ENCODE results near the gene RPL3.

RPL3 gene

DNA sequence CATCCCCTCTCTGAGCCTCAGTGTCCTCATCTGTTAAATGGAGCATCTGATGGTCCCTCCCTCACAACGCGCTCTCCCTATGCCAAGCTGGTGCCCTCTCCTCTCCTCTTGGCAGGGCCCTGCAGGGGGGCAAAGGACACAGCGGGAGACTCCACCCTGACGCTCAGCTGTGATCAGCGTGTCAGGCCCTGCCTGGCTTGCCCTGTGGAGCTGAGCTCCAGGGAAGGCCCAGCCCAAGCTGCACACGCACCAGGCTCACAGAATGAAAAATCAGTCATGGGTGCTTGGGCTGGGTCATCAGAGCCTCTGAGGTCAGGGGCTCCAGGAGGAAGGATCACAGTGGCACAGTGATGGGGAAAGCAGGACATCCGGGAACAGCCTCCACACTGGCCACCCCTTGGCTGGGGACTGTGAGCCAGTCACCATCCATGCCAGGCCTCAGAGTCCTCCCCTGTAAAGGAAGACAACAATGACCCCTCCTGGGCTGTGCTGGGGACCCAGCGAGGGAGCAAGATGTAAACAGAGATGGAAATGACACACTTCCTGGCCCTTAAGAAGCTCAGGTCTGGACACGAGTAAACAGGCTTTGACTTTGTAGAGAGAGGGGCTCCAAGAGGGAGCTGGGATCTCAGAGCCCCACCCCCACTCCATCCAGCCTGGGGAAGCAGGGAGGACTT lies 36.6 kb downstream of the RPL3 start:
- DNase-seq (ENCODE audit: low read depth) = no peak

DNA sequence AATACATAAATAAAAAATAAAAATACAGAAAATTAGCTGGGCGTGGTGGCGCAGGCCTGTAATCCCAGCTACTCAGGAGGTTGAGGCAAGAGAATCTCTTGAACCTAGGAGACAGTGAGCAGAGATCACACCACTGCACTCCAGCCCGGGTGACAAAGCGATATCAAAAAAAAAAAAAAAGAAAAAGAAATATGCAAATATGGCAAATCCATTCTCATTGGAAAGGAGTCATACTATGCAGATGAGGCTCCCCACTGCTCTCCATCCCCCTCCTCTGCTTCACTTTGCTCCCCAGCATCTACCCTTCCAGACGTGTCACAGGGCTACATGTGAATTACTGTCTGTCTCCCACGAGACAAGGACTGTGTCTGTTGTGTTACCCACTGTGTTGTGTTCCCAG lies 38.3 kb downstream of the RPL3 start:
- DNase-seq (ENCODE audit: low read depth) = no peak

DNA sequence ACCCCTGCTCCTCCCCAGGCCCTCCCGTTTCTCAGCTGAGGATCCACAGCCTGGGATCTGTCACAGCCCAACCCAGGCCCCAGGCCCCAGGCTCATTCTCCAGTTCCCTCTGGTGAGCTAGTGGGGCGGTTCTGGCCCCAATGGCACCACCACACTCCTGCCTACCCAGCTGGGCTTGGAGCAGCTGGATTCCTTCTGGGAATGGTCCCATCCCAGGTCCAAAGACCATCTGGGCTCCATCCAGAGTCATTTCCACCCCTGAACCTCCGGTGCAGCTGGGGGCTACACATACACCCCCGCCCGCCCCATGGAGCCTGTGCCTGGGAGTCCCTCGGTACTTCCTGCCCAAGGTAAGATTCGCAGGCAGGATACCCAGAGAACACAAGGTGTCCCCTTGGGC lies 39.2 kb downstream of the RPL3 start:
- DNase-seq (ENCODE audit: low read depth) = no peak

DNA sequence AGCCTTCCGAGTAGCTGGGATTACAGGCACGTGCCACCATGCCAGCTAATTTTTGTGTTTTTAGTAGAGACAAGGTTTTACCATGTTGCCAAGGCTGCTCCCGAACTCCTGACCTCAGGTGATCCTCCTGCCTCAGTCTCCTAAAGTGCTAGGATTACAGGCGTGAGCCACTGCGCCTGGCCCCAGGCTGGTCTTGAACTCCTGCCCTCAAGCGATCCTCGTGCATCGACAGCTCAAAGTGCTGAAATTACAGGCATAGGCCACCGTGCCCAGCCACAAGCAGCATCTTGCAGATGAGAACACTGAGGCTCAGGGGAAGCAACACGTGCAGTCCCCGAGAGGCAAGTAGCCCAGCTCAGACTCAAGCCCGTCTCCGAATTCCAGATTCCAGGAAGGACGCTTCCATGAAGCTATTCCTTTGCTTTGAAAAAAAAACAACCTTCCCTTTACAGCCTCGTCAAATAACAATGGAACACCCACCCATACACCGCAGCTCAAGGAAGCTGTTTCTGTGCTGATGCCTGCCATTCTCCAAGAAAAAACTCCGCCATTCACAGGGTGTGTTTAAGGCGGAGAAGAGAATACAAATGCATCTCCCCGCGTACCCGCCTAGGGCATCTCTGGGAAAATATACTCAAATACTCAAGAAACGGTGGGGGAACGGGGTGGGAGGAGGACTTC lies 40.1 kb downstream of the RPL3 start:
- no peak for DNase-seq (ENCODE audit: low read depth)

DNA sequence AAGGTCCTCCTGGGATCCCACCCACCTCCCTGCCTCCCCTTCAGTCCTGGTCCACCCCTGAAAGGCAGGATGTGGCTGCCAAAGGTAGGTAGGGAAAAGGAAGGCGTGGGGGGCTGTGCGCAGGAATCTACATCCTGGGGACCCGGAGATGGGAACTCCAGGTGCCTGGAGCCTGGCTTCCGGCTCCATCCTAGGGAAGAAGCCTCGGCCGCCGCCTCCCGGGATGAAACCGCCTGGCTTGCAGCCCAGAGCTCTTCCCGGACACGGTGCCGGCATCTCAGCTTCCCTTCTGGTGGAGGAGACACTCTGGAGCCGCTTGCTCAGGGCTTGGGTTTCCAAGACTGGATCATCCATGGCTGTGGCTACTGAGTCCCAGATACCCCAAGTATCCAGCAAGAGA lies 41.4 kb downstream of the RPL3 start:
- no peak for DNase-seq (ENCODE audit: low read depth)

DNA sequence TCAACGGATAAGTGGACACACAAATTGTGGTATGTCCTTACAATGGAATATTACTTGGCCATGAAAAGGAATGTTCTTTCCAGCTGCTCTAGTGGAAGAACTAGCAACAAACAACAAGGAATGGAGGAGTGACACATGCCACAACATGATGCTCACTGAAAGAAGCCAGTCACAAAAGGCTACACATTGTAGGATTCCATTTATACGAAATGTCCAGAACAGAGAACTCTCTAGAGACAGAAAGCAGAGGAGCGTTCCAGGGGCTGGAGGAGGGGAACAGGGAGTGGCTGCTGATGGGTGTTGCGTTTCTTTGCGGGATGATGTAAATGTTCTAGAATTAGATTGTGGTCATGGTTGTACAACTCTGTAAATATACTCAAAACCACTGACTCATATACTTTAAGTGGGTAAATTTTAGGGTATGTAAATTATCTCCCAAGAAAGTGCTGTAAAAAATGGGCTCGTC lies 42.2 kb downstream of the RPL3 start:
- peak; percentile 44 for DNase-seq (ENCODE audit: low read depth)

DNA sequence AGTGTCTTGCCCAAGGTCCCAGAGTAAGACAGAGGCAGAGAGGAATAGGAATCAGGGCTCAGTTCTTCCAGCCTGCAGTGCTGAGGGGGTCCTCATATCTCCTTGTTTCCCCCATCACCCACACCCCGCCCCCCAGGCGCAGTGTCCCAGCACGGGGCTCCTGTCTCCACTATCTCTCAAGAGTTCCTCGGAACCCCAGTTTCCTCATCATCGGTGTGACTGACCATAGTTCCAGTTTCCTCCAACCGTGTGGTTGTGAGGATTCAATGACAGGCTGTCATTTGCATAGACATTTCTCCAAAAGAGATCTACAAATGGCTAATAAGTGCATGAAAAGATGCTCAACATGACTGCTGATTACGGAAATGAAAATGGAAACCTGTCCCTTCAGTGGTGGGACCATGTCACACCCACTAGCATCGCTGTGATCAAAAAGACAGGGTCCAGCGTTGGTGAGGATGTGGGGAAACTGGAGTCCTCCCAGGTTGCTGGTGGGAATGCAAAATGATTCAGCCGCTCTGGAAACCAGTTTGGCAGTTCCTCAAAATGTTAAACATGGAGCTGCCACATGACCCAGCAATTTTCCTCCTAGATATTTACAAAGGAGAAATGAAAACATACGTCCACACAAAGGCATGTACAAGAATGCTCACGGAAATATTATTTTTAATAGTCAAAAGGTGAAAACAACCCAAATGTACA lies 42.8 kb downstream of the RPL3 start:
- DNase-seq (ENCODE audit: low read depth) = no peak

DNA sequence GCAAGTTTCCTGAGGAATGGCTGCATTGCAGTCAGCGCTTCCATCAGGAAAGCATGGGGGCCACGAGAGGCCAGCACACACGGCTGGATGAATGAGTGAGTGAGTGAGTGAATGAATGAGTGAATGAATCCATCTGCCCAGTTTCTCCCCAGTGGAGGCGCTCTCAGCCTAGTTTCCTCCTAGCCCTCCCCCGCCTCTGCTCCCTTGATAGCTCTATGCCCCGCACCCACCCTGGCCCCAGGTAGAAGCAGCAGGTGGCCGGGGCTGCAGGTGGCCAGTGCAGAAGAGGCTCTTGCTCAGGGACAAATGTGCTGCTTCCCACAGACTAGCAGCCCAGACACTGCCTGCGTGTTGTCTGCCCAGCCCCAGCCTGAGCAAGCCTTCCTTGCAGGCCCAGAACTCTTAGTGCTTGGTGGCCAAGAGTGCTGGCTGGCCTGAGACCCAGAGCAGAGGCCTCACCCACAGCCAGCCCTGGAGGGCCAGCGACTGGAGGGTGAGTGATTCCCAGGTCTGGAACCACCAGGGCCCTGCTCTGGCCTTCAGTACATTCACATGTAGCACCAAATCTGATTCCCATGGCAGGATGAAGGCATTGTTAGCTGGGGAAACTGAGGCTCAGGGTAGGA lies 43.5 kb downstream of the RPL3 start:
- DNase-seq (ENCODE audit: low read depth) = no peak

DNA sequence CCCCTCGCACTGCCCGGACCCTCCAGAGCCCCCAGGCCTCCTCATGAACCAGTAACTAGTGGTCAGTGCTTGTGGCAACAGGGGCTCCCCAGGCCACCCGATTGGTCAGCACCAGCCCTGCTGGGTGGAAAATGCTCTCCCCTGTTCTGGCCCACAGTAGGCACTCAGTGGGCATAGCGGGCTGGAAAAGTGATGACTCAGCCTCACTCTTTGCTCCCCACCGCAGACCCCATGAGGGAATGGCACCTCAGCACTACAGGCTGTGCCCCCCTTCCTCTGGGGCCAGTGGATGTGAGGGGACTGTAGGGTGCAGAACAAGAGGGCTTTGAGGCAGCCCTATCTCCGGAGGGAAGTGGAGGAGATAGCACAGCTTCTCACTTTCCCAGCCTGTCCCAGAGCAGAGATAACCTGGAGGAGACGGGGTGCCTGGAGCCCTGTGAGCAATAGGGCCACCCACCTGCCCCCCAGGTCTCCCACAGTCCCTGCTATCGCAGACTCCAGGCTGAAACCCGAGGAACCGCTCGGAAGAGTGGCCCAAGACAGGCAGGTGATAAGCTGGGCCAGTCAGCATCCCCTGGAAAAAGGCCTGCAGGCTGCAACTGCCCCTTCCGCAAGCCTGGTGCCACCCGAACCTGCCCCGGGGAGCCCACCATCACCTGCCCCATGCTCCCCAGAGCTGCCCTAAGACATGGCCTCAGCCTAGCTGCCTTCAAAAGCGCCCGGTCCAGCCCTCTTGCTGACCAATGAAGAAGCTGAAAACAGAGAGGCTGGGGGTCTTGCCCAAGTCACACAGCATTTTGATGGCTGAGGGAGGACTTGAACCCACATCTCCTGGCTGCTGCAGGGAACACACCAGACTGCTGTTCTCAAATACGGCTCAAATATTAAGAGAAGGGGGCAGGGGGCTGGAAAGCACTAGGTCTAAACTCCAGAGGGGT lies 45.2 kb downstream of the RPL3 start:
- DNase-seq (ENCODE audit: low read depth) = no peak

DNA sequence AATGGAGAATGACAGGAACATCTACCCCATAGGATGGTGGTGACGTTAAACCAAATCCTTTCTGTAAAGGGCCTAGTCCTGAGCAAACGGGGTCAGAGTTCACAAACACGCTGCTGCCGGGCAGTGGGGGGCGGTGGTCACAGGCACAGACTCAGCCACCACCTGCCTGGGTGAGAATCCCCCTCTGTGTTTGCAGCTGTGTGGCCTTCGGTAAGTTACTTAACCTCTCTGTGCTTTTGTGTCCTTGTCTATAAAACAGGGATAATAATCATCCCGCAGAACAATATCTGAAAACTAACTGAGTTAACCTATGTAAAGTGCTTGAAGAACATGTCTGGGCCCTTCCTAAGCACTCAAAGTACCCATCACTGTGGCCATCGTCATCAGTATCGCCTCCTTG lies 48.6 kb downstream of the RPL3 start:
- DNase-seq (ENCODE audit: low read depth) = no peak

DNA sequence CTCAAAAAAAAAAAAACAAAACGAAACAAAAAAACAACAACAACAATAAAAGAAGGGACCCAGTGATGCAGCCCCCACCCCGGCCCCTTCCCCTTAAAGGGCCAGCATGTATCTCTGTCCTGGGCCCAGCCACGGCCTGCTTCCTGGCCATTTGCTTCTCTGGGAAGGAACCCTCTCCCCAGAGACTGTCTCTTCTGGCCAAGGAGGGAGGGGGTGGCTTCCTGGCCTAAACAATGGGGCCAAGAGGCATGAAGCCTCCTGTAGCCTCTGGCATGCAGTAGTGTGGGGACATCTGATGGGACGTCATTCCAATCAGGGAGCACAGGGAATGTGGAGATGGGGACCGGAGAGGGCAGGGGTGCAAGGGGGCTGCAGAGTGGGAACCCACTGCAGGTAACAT lies 49.1 kb downstream of the RPL3 start:
- no peak for DNase-seq (ENCODE audit: low read depth)

DNA sequence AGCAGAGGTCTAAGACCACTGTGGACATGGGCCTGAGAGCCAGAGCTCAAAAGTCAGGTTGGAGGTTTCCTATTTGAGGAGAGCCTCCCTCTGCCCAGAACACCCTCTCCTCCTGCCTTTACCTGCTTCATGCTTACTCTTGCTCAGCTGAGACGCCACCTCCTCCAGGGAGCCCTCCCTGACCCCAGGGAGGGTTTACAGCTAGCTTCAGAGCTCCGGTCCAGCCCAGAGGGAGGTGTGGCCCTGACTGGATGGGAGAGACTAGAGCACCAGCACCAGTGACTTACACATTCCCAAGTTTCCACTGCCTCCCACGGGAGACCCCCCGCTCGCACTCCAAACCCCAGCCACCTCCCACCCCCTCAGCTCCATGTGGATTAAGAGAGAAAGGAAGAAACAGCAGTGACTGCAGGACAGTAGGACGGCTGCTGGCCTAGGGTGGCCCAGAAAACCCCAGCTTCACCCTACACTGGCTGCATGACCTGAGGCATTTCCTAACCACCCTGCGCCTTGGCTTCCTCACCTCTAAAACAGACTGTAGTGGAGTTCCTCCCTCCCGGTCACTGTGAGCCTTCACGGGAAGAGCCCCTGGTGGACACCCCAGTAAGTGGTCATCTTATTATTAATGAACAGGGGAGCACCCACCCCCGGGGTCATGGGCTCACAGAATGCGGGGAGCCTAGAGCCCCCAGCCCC lies 50.2 kb downstream of the RPL3 start:
- no peak for DNase-seq (ENCODE audit: low read depth)

DNA sequence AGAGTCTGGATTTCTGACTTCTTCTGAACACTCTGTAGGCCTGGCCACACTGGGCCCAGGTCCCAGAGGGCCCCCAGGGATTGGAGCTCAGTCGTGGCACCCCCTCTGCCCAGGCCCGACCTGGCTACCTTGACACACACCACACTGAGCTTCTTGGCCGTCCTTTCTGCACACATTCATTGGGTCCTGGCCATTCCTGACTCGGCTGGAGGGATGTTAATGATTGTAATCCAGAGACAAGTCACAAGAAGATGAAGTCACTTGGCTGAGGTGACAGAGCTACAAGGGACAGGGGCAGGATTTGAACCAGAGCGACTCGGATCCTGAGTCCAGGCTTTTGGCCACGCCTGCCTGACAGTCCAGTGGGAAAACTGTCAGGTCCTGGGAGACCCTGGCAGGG lies 50.8 kb downstream of the RPL3 start:
- no peak for DNase-seq (ENCODE audit: low read depth)

DNA sequence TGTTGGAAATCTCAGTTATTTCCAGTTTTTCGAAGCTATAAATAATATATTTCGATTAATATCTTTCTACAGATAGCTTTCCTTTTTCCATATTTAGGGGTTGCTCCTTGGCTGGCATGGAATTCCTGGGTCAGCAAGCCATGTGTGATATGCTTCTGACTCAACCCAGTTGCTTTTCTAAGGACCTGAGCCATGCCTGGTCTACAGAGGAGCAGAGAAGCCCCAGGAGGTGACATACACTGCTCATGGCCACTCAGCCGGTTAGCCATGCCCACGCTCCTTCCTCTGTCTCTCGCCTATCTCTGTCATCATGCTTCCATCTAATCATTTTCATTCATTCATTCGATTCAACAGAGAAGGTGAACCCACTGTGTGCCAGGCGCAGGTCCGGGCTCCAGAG lies 51.4 kb downstream of the RPL3 start:
- DNase-seq (ENCODE audit: low read depth) = no peak

DNA sequence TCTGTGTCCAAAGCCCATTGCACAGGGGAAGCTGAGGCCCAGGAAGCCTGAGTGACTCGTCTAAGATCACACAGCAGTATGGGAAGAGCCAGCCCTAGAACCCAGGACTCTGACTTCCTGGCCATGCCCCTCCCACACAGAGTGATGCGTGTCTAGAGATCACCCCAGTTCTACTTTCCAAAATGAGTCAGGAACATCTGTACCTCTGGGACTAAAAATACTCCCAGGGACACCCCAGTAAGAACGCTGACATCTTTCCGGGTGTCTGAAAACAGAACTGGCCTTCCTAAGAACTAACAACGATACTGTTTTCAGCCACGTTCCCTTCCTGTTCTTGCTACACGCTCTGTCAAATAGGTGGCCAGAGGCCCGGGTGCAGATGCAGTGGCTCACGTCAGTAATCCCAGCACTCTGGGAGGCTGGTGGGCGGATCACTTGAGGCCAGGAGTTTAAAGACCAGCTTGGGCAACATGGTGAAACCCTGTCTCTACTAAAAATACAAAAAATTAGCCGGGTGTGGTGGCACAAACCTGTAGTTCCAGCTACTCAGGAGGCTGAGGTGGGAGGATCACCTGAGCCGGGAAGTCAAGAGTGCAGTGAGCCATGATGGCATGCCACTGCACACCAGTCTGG lies 52.9 kb downstream of the RPL3 start:
- no peak for DNase-seq (ENCODE audit: low read depth)

DNA sequence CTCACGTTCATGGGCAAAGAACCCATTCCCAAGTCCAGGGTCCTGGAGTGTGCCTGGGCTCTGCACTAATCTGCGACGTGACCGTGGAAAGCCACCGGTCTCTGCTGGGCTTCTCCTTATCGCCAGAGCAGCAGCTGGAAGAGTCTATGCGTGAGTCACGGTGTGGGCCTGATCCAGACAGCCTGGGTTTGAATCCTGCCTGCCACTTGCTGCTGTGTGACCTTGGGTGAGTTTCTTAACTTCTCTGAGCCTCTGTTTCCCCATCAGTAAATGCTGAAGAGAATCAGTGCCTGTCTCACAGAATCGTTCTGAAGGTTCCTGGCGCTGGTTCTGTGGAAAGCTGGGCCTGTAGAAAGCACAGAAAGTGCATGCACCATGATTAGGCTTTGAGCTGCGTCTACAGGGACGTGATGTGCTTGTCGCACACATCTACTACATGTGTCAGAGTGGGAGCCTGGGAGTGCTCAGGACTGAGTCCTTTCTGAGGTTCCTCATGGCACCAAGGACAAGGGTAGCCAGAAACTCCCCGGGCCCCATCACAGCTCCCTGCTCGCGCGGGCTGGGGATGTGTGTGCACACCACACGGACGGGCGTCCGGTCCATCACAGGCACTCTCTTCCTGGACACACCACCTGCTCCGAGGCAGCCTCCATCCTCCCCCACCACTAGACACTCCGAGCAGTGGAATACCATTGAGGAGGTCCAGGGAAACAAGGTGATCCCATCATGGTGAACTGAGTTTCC lies 54.1 kb downstream of the RPL3 start:
- no peak for DNase-seq (ENCODE audit: low read depth)

DNA sequence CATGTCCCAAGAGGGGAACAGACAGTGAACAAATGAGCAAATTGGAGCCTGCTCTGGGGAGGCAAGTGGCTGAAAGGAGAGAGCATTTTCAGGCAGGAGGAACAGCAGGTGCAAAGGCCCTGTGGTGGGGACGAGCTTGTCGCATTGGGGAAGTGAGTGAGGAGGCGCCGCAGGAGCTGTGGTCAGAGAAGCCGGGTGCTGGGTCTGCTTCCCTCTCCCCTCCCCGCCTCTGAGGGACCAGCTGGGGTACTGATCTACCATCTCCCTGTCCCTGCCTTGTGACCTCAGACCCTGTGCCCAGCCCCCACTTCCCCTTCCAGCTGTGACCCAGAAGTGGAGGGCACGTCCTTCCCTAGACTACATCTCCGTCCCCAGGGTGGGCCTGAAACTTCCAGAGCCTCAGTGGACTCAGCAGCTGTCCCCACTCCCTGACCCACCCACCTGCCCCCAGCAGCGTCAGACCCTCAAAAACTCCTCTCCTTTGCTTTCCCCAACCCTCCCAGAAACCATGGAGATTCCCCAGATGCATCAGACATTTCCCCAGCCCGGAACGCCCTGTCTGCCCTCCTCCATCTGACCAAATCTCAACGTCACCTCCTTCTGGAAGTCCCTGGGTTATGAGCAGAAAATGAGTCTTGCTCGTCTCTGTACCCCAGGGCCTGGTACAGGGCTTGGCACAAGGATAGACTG lies 54.9 kb downstream of the RPL3 start:
- DNase-seq (ENCODE audit: low read depth) = no peak

DNA sequence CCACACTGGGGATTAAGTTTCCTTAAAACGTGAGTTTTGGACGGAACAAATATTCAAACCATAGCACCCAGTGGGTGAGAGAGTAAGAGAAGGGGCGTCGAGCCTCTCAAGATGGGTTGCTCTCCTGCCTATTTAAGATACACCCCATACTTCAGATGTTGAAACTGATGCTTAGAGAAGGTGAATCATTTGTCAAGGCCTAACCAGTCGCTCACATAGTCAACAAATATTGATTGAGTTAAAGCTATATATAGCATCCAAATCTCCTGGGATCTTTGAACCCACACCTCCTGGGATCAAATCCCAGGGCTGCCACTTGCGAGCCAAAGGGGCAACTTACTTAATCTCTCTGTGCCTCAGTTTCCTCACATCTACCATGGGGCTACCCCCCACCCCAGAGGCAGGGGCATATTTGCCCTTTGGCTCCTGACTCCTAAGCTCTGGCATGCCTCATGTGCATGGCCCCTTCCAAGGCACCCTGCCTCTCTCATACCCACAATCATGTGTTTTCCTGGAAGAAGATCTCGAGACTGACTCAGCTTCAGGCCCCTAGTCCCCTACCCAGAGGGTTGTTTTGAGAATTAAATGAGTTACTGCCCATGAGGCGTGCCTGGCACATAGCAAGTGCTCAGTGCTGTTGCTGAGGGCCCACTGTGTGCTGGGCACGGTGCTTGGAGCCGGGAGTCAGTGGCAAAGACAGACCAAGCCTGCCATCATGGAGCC lies 55.6 kb downstream of the RPL3 start:
- DNase-seq (ENCODE audit: low read depth) = no peak

Measured in fibroblast of the conjunctiva (primary cell).